ENCODE results near the gene CDC27.
"Not testable (repeated sequence)": the region's sequence is repeated elsewhere in the genome, so short reads cannot be mapped to it uniquely, and the experiment has no call there.

The CDC27 gene

GRCh38 chr17:47188876-47189731 lies at the start of gene CDC27:
CDC27 (minus strand) TSS chr17:47189295; CDS start chr17:47189172, 123 bp downstream.
- peak; percentile 99 for DNase-seq

GRCh38 chr17:47238321-47239010 lies 49.4 kb upstream of the CDC27 start:
- no peak for DNase-seq

- no peak for DNase-seq
Observed at GRCh38 chr17:47237841-47238240, 48.7 kb upstream of the CDC27 start.

GRCh38 chr17:47235923-47236322 lies 46.8 kb upstream of the CDC27 start:
- no peak for DNase-seq

- DNase-seq = no peak
Observed at GRCh38 chr17:47235506-47235905, 46.4 kb upstream of the CDC27 start.

GRCh38 chr17:47232465-47232864 lies 43.4 kb upstream of the CDC27 start:
- DNase-seq = no peak

- no peak for DNase-seq
Observed at GRCh38 chr17:47231866-47232265, 42.8 kb upstream of the CDC27 start.

- DNase-seq = no peak
Observed at GRCh38 chr17:47231334-47231733, 42.2 kb upstream of the CDC27 start.

GRCh38 chr17:47230864-47231263 lies 41.8 kb upstream of the CDC27 start:
- no peak for DNase-seq

- DNase-seq = peak; percentile 89
Observed at GRCh38 chr17:47229535-47230443, 40.7 kb upstream of the CDC27 start.

GRCh38 chr17:47227862-47228261 lies 38.8 kb upstream of the CDC27 start:
- no peak for DNase-seq

GRCh38 chr17:47225911-47226688 lies 37.0 kb upstream of the CDC27 start:
- DNase-seq = no peak

GRCh38 chr17:47225436-47225858 lies 36.4 kb upstream of the CDC27 start:
- no peak for DNase-seq

- DNase-seq = no peak
Observed at GRCh38 chr17:47224966-47225365, 35.9 kb upstream of the CDC27 start.

- not testable (repeated sequence) for DNase-seq
Observed at GRCh38 chr17:47224077-47224476, 35.0 kb upstream of the CDC27 start.

GRCh38 chr17:47223460-47223859 lies 34.4 kb upstream of the CDC27 start:
- no peak for DNase-seq

- no peak for DNase-seq
Observed at GRCh38 chr17:47223007-47223406, 33.9 kb upstream of the CDC27 start.

GRCh38 chr17:47222047-47222446 lies 33.0 kb upstream of the CDC27 start:
- no peak for DNase-seq

GRCh38 chr17:47221154-47221553 lies 32.1 kb upstream of the CDC27 start:
- DNase-seq = no peak

- no peak for DNase-seq
Observed at GRCh38 chr17:47220531-47220999, 31.5 kb upstream of the CDC27 start.

- no peak for DNase-seq
Observed at GRCh38 chr17:47219621-47220475, 30.8 kb upstream of the CDC27 start.
